GM18511 (cell line): Measurements from ENCODE around the gene SFMBT2.
A peak's percentile ranks its signal among the peaks of the same experiment; 100 is the strongest.
"Not testable (repeated sequence)": the region's sequence is repeated elsewhere in the genome, so short reads cannot be mapped to it uniquely, and the experiment has no call there.

Experiments
- ATAC-seq: cut with Tn5 transposase; IDR thresholded peaks from one replicate; pipeline ENCODE4 v1.9.1; 2021; ENCODE audit warnings: mild to moderate bottlenecking, moderate library complexity; ENCODE audit not compliant: unreplicated experiment

SFMBT2 gene

DNA sequence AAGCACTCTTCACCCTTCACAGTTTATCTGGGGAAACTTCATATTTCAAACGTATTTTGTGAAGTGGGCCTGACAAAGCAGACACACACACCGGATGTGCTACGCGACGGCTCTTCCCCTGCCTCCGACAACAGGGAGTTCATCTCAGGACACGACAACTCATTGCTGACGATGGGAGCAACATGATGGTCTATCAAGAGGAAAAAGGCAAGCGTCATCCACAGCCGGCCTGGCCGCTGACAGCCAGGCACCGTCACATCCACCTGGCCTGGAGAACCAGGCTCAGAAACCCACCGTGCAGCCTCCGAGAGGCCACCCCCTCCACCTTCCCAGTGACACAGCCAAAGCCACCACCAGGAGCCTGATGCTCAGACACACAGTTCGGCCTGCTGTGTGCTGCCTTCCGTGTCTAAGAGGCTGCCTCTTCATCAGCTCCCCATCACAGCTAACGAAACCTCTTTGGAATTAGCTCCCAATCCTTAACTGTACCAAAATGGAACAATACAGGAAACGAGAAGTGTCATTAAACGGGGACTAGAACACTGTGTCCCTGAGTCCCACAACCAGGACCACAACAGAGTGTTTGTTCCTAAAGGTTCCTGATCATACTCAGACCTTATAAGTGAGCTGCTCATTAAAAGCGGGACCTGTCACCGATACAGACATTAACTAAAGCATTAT, 76.7 kb downstream of the SFMBT2 start:
- no peak for ATAC-seq

DNA sequence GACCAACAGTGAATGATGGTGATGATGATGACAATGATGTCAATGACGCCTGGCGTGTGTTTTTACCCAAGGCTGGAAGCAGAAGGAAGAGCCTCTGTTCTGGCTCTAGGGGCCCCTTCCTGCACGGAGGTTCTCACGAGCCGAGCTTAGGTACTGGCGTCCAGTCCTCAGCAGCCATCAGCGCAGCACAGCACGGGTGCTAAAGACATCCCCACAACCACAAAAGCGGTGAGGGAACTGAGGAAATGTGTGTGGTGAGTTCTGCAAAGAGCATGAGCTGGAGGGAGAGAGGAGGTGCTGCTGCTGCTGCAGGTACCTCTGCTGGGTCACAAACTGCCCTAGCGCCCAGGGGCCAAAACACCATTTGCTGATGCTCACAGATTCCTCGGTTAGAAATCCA, 81.6 kb downstream of the SFMBT2 start:
- no peak for ATAC-seq

DNA sequence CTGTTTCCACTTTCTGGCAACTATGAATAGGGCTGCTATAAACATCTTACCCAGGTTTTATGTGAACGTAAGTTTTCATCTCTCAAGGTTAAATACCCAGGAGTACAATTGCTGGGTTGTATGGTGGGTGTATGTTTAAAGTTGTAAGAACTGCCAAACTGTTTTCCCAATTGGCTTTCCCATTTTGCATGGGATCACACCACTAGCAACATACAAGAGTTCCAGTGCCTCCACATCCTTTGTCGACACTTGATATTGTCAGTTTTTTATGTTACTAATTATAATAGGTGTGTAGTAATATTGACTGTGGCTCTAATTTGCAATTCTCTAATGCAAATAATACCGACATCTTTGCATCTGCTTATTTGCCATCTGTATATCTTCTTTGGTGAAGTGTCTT, 82.9 kb downstream of the SFMBT2 start:
- no peak for ATAC-seq

DNA sequence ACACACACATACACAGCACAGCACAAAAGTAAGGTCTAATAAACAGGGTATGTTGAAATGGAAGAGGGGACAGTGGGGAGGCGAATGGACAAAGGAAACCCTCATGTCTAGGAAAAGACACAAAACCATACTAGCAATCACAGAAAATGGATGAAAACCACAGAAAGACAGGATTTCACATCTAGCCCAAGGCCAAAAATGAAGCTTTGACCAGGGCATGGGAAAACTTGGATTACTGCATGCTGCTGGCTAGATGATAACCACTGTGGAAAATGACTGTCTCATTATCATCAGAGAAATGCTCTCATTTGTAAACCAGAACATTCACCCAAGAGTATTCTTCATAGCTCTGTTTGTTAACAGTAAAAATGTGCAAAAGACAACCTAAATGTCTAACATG, 88.2 kb downstream of the SFMBT2 start:
- ATAC-seq: no peak

DNA sequence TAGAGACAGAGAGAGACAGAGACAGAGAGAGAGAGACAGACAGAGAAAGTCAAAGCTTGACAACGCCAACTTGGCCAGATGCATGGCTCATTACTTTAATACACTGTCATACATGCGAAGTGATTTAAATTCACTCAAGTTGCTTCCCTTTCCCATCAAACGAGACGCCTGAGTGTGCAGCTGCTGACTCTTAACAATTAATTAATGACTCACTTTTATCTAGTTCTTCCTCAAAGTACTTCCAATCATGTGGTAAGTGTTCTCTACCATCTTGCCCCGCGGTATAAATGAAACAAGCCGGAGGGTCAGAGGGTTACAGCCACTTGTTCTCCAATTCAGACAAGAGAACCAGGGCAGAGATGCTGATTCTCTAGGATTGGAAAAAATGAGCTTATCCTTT, 90.8 kb downstream of the SFMBT2 start:
- no peak for ATAC-seq

DNA sequence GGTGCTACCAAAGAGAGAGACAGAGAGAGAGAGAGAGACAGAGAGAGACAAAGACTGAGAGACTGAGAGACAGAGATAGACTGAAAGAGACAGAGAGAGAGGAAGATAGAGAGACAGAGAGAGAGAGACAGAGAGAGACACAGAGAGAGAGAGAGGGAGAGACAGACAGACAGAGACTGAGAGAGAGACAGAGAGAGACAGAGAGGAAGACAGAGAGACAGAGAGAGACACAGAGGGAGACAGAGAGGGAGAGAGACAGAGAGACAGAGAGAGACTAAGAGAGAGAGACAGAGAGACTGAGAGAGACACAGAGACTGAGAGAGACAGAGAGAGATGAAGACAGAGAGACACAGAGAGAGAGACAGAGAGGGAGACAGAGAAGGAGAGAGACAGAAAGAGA, 91.2 kb downstream of the SFMBT2 start:
- ATAC-seq: no peak

DNA sequence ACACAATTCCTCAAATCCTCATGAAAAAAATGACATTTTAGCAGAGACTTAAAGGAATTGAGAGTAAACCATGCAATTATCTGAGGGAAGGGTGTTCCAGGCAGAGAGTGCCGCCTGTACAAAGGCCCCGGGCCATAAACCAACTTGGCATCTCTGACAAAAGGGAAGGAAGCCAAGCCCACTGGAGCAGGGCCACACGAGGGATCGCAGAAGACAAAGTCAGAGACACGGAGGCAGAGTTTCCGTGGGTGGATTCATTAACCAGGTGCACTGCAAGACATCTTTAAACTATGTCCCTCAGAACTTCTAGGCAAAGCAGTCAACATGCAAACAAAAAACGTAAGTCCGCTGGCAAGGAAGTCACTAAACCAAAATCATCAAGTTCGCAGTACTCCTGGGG, 92.0 kb downstream of the SFMBT2 start:
- ATAC-seq: no peak

DNA sequence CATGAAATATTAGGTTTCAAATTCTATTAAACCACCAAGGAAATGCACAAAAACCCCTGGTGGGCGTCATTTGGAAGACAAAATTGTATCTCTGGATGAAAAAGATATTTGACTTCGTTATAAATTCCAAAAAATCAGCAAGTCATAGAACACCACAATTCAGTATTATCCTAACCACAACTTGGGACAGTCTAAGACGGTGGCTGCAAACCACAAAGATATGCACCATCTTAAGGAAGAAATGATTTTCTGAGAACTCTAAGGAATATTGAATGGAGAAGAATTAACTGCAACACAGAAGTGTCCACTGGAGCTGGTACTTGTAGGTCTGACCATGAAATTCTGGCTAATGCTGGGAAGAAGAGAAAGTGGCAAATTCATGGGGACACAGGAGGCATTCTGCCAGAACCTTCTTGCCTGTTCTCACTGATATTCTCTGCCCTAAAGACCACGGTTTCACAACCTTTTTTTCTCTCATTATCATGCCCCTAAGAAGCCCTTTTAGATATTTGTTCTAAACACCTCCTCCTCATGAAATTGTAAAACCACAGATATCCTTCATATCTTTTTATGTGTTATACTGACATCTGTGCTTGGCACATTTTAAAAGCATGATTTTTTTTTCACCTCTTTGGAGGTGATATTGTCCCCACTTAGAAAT, 92.9 kb downstream of the SFMBT2 start:
- ATAC-seq: peak; percentile 65

DNA sequence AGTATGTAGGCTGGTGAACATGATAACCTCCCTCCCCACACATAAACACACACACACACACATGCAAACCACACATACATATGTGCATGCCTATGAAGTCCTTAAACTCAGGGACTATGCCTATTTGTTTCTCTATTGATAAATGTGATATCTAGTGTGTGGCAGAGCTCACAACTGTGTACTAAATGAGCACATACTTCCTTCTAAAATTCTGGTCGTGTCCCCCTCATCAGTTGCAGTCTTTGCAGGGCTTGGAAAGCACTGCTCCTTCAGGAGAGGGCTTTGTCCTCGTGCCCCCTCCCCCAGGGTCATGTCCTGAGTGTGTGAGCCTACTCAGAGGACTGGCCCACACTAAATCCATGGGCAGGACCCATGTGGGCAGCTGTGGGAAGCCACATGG, 94.0 kb downstream of the SFMBT2 start:
- no peak for ATAC-seq

DNA sequence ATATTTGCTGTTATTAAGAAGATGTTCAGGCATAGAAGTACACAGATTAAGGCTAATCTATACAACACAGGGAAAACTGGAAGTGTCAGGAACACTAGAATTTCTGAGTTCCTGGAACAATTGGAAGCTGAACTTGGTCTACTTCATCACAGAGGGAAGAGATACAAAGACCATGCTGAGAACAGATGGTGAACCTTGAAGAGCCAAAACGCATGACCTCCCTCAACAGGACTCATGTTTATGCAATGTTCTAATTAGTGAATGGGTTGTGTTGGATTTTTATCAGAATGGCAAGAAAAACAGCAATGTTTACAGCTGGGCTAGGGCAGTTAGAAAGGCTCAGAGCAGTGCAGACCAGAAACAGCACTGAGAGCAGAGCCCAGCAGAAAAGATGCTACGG, 94.9 kb downstream of the SFMBT2 start:
- ATAC-seq: no peak

DNA sequence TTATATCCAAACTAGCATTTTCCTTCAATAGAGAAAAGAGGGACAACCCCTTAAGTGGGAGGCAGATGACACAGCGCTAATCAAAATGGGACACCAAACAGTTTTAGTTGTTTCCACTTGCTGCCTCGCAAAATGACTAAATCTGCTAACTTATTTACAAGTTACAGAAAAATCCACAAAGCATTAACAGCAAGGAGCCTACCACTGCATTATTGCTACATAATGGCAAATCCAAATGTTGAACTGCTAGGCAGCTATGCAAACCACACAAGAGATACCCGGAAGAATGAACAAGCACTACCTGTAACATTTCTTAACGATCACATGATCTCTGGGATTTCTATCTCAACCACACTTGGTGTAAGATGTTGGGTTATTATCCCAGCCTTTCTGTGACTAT, 96.7 kb downstream of the SFMBT2 start:
- no peak for ATAC-seq

DNA sequence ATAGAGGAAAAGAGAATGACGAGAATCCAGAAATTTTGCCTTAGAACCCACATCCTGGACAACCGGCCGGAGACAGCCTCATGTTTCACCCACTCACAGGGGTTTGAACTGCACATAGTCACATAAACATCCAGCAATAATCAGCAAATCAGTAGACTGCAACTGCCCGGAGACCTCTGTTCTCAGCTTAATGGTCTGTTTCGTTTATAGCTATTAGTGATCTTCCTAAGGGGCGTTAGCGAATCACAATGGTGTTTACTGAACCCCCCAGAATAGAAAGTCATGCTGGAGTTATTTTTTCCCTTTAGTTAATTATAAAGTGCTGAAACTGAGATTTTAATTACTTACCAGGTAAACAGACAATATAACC, 98.4 kb downstream of the SFMBT2 start:
- no peak for ATAC-seq

DNA sequence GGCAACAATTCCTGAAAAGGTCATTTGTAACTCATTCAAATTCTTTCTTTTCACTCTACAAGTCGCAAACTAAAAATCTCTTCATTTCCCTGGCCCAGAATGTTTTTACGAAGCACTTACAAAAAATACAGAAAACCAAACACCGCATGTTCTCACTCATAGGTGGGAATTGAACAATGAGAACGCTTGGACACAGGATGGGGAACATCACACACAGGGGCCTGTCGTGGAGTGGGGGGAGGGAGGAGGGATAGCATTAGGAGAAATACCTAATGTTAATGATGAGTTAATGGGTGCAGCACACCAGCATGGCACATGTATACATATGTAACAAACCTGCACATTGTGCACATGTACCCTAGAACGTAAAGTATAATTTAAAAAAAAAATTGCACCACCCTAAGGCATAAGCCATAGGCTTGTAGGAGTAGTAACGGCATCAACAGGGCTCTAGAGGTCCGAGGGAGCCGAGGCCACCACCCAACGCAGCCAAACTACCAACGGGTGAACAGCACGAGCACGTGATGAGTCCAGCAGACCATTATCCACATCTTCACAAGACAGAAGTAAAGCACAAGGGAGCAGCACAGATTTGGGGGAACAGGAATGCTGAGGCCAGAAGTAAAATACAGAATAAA, 98.9 kb downstream of the SFMBT2 start:
- not testable (repeated sequence) for ATAC-seq

DNA sequence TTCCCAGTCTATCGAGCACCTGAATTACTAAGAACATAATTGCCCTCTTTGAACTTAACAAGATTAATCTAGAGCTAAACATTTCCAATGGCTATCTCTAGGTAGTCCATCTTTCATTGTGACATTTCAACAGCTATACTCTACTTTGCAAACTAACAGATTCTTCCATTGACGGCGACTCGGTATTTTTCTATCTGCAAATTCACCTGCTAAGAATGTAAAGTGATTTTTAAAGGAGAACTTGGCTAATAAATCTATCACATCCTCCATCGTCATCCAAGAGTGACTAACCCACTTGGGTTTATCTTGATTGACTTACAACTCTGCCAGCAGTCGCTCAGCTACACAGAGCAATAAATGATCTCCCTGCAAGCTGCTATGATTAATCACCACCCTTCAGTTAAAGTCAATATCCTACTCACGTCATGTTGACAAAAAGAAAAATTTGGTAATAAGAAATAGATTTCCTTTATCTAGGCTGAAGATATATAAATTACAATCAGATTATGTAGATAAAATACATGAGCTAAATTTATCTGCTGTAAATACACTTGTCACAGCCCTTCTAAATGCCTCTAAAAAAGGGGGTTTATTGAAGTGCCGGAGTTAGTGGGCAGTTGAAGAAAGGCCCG, 99.5 kb downstream of the SFMBT2 start:
- no peak for ATAC-seq

DNA sequence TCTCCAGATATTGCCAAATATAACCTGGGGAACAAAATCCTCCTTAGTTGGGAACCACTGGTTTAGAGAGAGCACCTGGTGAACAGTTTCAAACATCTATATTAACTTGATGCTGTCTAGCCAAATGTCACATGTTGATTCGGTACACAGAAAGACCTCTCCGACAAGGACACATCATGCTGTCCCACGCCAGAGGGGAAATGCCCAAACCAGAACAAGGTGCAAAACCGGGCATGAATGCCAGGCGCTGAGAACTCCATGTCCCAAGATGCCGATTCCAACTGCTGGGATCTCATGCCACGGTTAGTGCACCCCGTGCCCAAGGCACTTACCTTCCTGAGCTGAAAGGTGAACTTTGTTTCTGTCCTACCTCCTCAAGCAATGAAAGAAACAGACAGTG, 100.8 kb downstream of the SFMBT2 start:
- ATAC-seq: no peak

DNA sequence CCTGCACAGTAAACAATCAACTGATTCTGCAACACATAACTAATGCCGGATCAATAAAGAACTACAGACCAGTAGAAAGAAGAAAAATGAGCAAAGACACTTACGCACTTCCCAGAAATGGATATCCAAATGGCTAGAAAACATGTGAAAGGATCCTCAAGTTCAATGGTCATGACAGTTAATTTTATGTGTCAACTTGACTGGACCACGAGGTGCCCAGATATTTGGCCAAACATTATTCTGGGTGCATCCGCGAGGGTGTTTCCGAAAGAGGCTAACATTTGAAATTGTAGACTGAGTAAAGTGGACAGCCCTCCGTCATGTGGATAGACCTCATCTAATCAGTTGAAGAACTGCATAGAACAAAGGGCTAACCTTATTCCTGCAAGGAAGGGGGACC, 102.0 kb downstream of the SFMBT2 start:
- no peak for ATAC-seq

DNA sequence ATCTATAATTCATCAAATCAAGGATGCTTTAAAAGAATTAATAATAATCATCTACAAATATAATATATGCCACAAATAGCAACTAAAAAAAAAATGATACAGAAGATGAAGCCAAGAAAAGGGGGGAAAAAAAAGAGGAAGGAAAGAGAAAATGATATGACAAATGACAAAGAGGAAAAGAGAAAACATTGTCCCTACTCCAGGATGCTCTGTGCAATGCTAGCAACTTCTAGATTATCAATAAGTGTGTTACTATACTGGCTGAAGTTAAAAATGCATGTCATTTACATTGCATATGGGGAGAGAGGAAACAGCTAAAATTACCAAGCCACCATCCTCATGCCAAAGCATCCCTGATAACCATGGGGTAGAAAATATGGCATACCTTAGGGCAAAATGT, 104.2 kb downstream of the SFMBT2 start:
- ATAC-seq: no peak

DNA sequence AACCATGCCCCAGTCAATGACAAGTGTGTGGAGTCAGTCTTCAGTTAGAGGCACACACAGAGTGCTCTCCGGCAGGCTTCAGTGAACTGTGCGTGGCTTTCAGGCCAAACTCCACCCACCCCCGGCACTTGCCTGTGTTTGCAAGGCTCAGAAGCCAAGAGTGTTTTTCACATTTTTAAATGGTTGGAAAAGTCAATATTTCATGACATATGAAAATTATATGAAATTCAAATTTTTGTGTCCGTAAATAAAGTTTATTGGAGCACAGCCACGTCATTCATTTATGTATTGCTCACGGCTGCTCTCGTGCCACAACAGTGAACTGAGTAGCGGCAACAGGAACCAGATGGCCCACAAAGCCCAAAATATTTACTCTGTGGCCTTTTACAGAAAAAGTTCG, 104.7 kb downstream of the SFMBT2 start:
- ATAC-seq: no peak

DNA sequence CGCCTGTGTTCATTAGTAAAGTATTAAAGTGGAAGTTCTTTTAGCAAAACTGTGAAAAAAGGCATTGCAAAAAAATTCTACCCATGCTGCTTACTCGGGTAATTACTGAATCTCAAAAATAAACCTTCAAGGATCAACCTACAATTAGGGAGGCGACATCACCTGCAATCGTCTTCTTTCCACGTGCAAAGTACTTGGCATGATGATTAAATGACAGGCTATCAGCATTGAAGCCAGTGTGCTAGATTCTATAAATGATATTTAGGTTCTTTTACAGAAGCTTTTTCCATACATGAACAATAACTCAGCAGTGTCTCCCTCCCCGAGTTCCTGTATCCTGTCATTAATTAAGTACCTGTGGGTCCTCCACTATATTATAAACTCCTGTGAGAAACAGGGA, 105.8 kb downstream of the SFMBT2 start:
- ATAC-seq: no peak

DNA sequence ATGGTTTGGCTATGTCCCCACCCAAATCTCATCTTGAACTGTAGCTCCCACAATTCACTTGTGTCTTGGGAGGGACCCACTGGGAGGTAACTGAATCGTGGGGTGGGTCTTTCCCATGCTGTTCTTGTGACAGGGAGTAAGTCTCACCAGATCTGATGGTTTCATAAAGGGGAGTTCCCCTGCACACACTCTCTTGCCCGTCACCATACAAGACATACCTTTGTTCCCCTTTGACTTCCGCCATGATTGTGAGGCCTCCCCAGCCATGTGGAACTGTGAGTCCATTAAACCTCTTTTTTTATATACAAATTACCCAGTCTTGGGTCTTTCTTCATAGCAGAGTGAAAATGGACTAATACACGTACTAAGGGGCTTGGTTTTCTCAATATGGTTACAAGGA, 106.7 kb downstream of the SFMBT2 start:
- ATAC-seq: no peak

DNA sequence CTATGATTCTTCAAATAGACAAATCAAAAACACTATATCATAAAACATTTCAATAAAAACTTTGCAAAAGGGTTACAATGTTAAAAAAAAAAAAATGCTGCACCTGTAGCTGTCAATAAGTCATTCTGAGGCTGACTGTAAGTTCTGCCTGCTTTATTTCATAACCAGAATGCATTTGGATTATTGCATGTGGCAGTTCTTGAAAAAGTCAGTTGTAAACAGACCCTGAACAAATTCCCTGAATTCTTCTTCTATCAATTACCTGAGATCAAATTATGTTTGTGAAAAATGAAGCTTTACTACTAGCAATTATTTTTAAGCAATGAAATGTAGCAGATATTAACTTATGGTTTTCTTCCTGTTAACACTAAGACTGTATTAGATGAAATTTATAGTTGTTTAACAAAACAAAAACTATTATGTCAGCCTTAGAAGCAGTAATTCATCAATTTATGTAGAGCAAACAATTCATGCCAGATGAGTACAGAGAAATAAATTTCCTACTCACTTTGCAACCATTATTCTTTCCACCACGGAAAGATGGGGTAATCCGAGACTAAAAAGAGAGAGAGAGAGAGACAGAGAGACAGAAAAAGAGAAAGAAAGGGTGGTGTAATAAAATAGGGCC, 107.8 kb downstream of the SFMBT2 start:
- ATAC-seq: no peak
